HepG2 (cell line): ENCODE measurements around the gene POLE3. TPM values are rescaled to one million over a fixed set of nuclear protein-coding genes. Genes with fewer than 3 reads are reported as not detected.

Experiments used
- IRF2 ChIP-seq: IDR thresholded peaks from 2 replicates; pipeline ENCODE4 v1.6.1; 2018; ENCODE audit warnings: missing genetic modification reagents, missing compliant biosample characterization
- KLF9 ChIP-seq: IDR thresholded peaks from 2 replicates; pipeline ENCODE4 v1.6.1; 2016; ENCODE audit warnings: low read depth
- MAFG ChIP-seq: sonication (generic); formaldehyde crosslinking; IDR thresholded peaks from 2 replicates; pipeline ENCODE4 v1.5.1; 2020; ENCODE audit warnings: mild to moderate bottlenecking, missing genetic modification reagents
- MTF1 ChIP-seq: sonication (generic); formaldehyde crosslinking; IDR thresholded peaks from 2 replicates; pipeline ENCODE4 v1.5.0; 2020; ENCODE audit warnings: missing genetic modification reagents
- MXD4 ChIP-seq: IDR thresholded peaks from 2 replicates; pipeline ENCODE4 v1.6.1; 2016; ENCODE audit warnings: mild to moderate bottlenecking, missing biosample characterization, missing genetic modification reagents
- ZFY ChIP-seq: sonication (generic); formaldehyde crosslinking; IDR thresholded peaks from 2 replicates; pipeline ENCODE4 v1.4.0; 2020; ENCODE audit warnings: missing genetic modification reagents
- ZNF558 ChIP-seq: sonication (generic); formaldehyde crosslinking; IDR thresholded peaks from 2 replicates; pipeline ENCODE4 v1.9.0; 2022; ENCODE audit warnings: mild to moderate bottlenecking, missing genetic modification reagents, borderline replicate concordance
- ZNF670 ChIP-seq: sonication (generic); formaldehyde crosslinking; IDR thresholded peaks from 2 replicates; pipeline ENCODE4 v1.8.0; 2022; ENCODE audit warnings: mild to moderate bottlenecking, missing genetic modification reagents, borderline replicate concordance
- polyA plus RNA-seq, 8 experiments: library from polyadenylated mRNA; depleted of rRNA in 3 of 8; stranded (reverse) in 7 of 8; unstranded in 1 of 8; fragments of >200 nt; fragmentation: Illumina TruSeq in 4 of 8; extraction: Trizol in 4 of 8; gene quantifications; 2 replicates each; pipeline versions ENCODE4 v1.2.1 to v1.2.3, GENCODE V29; 2011 to 2016; ENCODE audit warnings: low read depth in 4 of 8, missing spikeins in 1 of 8, mixed read lengths in 1 of 8; ENCODE audit not compliant: insufficient read depth in 1 of 8
- total RNA-seq, 5 experiments: library from RNA; depleted of rRNA; stranded (reverse); fragments of >200 nt; fragmentation: Illumina TruSeq; extraction: Trizol; gene quantifications; 2 replicates each; pipeline ENCODE4 v1.2.3, GENCODE V29; 2016; ENCODE audit warnings: low read depth in 1 of 5
- TF ChIP-seq, protein P1 (sequence below): sonication (generic); formaldehyde crosslinking; IDR thresholded peaks from 2 replicates; pipeline ENCODE4 v1.4.0; 2020; ENCODE audit warnings: missing genetic modification reagents
- TF ChIP-seq, protein P2 (sequence below): sonication (generic); formaldehyde crosslinking; IDR thresholded peaks from 2 replicates; pipeline ENCODE4 v1.5.1; 2020; ENCODE audit warnings: mild to moderate bottlenecking, missing genetic modification reagents
- TF ChIP-seq, protein P3 (sequence below): sonication (generic); formaldehyde crosslinking; IDR thresholded peaks from 2 replicates; pipeline ENCODE4 v1.8.0; 2023; ENCODE audit warnings: mild to moderate bottlenecking, missing genetic modification reagents
- TF ChIP-seq, protein P4 (sequence below): sonication (generic); formaldehyde crosslinking; IDR thresholded peaks from 2 replicates; pipeline ENCODE4 v1.9.0; 2022; ENCODE audit warnings: low read depth, missing genetic modification reagents
- TF ChIP-seq, protein P5 (sequence below): sonication (generic); formaldehyde crosslinking; IDR thresholded peaks from 2 replicates; pipeline ENCODE4 v1.5.0; 2020; ENCODE audit warnings: missing genetic modification reagents, mild to moderate bottlenecking, borderline replicate concordance
- TF ChIP-seq, protein P6 (sequence below): sonication (generic); formaldehyde crosslinking; IDR thresholded peaks from 2 replicates; pipeline ENCODE4 v1.8.0; 2022; ENCODE audit warnings: missing genetic modification reagents, mild to moderate bottlenecking, inconsistent platforms, borderline replicate concordance

The POLE3 gene
- total and polyA plus RNA-seq, 2 of the 13 experiments (the other 11 are each of a cell fraction or from before 2014, with no cell fraction given): 36.0 to 77.2 TPM

DNA sequence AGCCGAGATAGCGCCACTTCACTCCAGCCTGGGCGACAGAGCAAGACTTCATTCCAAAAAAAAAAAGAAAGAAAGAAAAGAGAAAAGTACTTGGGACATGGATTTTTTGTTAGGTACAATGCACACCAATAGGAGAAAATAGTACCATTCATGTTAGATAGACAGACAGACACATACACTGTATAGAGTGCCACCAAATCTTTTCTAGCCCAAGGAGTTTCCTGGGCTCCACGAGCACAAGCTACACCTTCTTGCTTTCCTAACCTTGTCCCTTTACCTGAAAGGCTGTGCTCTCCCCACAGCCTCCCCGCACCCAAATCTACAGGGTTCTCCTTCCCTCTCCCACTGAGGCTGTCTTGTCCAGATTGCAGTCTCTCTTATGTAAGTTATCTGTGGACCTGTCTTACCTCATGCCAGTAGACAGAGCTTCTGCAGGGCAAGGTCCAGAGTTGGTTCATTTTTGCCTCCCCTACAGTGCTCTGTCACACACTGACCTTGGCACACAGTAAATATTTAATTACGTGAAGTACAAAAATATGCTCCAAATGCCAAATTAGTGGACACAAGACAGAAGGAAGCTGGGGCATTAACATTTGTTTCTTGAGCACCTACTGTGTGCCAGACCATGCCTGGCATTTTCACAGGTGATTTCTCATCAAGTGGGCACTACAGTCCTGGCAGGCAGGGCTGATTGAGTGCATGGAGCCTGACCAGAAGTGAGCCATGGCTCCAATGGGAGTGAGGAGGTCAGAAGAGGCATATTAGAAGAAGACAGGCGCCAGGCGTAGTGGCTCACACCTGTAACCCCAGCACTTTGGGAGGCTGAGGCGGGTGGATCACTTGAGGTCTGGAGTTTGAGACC lies 15.2 kb downstream of the POLE3 start (continued):
- TF ChIP-seq, protein P1, sequence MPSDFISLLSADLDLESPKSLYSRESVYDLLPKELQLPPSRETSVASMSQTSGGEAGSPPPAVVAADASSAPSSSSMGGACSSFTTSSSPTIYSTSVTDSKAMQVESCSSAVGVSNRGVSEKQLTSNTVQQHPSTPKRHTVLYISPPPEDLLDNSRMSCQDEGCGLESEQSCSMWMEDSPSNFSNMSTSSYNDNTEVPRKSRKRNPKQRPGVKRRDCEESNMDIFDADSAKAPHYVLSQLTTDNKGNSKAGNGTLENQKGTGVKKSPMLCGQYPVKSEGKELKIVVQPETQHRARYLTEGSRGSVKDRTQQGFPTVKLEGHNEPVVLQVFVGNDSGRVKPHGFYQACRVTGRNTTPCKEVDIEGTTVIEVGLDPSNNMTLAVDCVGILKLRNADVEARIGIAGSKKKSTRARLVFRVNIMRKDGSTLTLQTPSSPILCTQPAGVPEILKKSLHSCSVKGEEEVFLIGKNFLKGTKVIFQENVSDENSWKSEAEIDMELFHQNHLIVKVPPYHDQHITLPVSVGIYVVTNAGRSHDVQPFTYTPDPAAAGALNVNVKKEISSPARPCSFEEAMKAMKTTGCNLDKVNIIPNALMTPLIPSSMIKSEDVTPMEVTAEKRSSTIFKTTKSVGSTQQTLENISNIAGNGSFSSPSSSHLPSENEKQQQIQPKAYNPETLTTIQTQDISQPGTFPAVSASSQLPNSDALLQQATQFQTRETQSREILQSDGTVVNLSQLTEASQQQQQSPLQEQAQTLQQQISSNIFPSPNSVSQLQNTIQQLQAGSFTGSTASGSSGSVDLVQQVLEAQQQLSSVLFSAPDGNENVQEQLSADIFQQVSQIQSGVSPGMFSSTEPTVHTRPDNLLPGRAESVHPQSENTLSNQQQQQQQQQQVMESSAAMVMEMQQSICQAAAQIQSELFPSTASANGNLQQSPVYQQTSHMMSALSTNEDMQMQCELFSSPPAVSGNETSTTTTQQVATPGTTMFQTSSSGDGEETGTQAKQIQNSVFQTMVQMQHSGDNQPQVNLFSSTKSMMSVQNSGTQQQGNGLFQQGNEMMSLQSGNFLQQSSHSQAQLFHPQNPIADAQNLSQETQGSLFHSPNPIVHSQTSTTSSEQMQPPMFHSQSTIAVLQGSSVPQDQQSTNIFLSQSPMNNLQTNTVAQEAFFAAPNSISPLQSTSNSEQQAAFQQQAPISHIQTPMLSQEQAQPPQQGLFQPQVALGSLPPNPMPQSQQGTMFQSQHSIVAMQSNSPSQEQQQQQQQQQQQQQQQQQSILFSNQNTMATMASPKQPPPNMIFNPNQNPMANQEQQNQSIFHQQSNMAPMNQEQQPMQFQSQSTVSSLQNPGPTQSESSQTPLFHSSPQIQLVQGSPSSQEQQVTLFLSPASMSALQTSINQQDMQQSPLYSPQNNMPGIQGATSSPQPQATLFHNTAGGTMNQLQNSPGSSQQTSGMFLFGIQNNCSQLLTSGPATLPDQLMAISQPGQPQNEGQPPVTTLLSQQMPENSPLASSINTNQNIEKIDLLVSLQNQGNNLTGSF (CRISPR knock-in tag): no peak
- TF ChIP-seq, protein P2, sequence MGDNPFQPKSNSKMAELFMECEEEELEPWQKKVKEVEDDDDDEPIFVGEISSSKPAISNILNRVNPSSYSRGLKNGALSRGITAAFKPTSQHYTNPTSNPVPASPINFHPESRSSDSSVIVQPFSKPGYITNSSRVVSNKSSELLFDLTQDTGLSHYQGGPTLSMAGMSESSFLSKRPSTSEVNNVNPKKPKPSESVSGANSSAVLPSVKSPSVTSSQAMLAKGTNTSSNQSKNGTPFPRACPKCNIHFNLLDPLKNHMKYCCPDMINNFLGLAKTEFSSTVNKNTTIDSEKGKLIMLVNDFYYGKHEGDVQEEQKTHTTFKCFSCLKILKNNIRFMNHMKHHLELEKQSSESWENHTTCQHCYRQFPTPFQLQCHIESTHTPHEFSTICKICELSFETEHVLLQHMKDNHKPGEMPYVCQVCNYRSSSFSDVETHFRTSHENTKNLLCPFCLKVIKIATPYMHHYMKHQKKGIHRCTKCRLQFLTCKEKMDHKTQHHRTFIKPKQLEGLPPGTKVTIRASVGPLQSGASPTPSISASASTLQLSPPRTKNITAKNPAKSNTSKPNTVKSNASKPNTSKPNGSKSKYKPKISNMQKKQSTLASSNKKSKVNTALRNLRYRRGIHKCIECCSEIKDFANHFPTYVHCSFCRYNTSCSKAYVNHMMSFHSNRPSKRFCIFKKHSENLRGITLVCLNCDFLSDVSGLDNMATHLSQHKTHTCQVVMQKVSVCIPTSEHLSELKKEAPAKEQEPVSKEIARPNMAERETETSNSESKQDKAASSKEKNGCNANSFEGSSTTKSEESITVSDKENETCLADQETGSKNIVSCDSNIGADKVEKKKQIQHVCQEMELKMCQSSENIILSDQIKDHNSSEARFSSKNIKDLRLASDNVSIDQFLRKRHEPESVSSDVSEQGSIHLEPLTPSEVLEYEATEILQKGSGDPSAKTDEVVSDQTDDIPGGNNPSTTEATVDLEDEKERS (CRISPR knock-in tag): 0 out of 2 replicates have a peak, but pooled peaks have one; percentile 42
- TF ChIP-seq ZNF670 (CRISPR knock-in tag) (0 out of 2 replicates have a peak, but pooled peaks have one; percentile 24), MAFG (CRISPR knock-in tag) (no peak), MXD4 (CRISPR knock-in tag) (0 out of 2 replicates have a peak, but pooled peaks have one; percentile 56), ZFY (peak; percentile 25; the same call in 1 of the 2 replicates), IRF2 (CRISPR knock-in tag) (peak; percentile 68), ZNF558 (CRISPR knock-in tag) (peak; percentile 72; the same call in 1 of the 2 replicates), KLF9 (CRISPR knock-in tag) (no peak), MTF1 (no peak)
- TF ChIP-seq, protein P3, sequence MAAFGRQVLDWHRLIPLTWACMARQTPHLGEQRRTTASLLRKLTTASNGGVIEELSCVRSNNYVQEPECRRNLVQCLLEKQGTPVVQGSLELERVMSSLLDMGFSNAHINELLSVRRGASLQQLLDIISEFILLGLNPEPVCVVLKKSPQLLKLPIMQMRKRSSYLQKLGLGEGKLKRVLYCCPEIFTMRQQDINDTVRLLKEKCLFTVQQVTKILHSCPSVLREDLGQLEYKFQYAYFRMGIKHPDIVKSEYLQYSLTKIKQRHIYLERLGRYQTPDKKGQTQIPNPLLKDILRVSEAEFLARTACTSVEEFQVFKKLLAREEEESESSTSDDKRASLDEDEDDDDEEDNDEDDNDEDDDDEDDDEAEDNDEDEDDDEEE: 0 out of 2 replicates have a peak, but pooled peaks have one; percentile 30
- TF ChIP-seq, protein P4, sequence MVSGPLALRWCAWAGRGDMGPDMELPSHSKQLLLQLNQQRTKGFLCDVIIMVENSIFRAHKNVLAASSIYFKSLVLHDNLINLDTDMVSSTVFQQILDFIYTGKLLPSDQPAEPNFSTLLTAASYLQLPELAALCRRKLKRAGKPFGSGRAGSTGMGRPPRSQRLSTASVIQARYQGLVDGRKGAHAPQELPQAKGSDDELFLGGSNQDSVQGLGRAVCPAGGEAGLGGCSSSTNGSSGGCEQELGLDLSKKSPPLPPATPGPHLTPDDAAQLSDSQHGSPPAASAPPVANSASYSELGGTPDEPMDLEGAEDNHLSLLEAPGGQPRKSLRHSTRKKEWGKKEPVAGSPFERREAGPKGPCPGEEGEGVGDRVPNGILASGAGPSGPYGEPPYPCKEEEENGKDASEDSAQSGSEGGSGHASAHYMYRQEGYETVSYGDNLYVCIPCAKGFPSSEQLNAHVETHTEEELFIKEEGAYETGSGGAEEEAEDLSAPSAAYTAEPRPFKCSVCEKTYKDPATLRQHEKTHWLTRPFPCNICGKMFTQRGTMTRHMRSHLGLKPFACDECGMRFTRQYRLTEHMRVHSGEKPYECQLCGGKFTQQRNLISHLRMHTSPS: peak; percentile 95
- TF ChIP-seq, protein P5, sequence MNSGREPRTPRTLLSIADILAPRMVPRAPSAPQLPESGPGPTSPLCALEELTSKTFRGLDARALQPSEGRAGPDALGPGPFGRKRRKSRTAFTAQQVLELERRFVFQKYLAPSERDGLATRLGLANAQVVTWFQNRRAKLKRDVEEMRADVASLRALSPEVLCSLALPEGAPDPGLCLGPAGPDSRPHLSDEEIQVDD (CRISPR knock-in tag): no peak
- TF ChIP-seq, protein P6, sequence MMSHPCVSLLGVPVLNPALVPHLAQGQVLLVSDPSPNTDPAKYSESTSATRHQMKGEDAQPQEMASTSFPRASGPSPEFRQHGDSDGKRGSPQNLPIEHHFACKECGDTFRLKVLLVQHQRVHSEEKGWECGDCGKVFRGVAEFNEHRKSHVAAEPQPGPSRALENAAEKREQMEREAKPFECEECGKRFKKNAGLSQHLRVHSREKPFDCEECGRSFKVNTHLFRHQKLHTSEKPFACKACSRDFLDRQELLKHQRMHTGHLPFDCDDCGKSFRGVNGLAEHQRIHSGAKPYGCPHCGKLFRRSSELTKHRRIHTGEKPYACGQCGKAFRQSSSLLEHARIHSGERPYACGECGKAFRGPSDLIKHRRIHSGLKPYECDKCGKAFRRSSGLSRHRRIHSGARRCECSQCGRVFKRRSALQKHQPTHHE: no peak
